ENCODE data around the gene FAM3D.
"Not testable (repeated sequence)": the region's sequence is repeated elsewhere in the genome, so short reads cannot be mapped to it uniquely, and the experiment has no call there.

Gene FAM3D

GRCh38 chr3:58683001-58683458, 16.5 kb upstream of the FAM3D start:
- no peak for DNase-seq

GRCh38 chr3:58681863-58682262, 15.3 kb upstream of the FAM3D start:
- DNase-seq, result no peak

- no peak for DNase-seq
Measured at GRCh38 chr3:58680879-58681525, 14.4 kb upstream of the FAM3D start.

GRCh38 chr3:58679974-58680666, 13.5 kb upstream of the FAM3D start:
- DNase-seq, result no peak

GRCh38 chr3:58679446-58679845, 12.9 kb upstream of the FAM3D start:
- no peak for DNase-seq

GRCh38 chr3:58678177-58678970, 11.8 kb upstream of the FAM3D start:
- not testable (repeated sequence) for DNase-seq

- DNase-seq, result no peak
Measured at GRCh38 chr3:58672880-58673279, 6.3 kb upstream of the FAM3D start.

GRCh38 chr3:58672451-58672850, 5.9 kb upstream of the FAM3D start:
- DNase-seq, result no peak

GRCh38 chr3:58670506-58671135, 4.0 kb upstream of the FAM3D start:
- DNase-seq, result no peak

GRCh38 chr3:58668247-58668646, 1.7 kb upstream of the FAM3D start:
- no peak for DNase-seq

- DNase-seq, result no peak
Measured at GRCh38 chr3:58667704-58668103, 1.1 kb upstream of the FAM3D start.

GRCh38 chr3:58667229-58667628, 655 bp upstream of the FAM3D start:
- no peak for DNase-seq

- DNase-seq, result no peak
Measured at GRCh38 chr3:58665405-58665804, 1.2 kb downstream of the FAM3D start.

GRCh38 chr3:58664611-58665010, 2.0 kb downstream of the FAM3D start:
- DNase-seq, result no peak

GRCh38 chr3:58661836-58662420, 4.6 kb downstream of the FAM3D start:
- no peak for DNase-seq

GRCh38 chr3:58660998-58661397, 5.6 kb downstream of the FAM3D start:
- no peak for DNase-seq

GRCh38 chr3:58659051-58659675, 7.4 kb downstream of the FAM3D start:
- DNase-seq, result no peak

GRCh38 chr3:58658508-58658907, 8.1 kb downstream of the FAM3D start:
- no peak for DNase-seq

- no peak for DNase-seq
Measured at GRCh38 chr3:58657571-58658141, 8.9 kb downstream of the FAM3D start.

- DNase-seq, result no peak
Measured at GRCh38 chr3:58657036-58657520, 9.5 kb downstream of the FAM3D start.

- DNase-seq, result no peak
Measured at GRCh38 chr3:58656631-58657030, 9.9 kb downstream of the FAM3D start.

- no peak for DNase-seq
Measured at GRCh38 chr3:58654466-58654865, 12.1 kb downstream of the FAM3D start.
